ENCODE data around the gene PEAK1. TPM values are rescaled to one million over a fixed set of nuclear protein-coding genes. Genes with fewer than 3 reads are reported as not detected.

Gene PEAK1
- total and polyA plus RNA-seq, 4 donors: 8.6 to 147 (median 40.2) TPM

DNA sequence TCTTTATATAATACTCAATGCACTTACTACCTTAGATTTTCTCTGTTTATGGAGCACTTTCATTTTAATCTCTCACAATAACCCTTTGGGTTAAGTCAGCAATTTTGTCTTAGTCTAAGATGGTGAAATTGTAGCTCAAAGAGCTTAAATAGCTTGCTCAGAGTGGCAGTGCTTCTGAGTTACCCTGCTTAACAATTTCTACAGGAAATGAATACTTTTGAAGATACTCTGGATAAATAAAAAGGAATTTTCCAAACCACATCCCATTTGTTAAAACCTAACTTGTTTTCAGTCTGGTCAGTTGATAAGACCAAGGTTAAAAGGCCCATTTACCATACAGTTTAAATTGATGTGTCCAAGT is 38.0 kb upstream of the PEAK1 start:
- Histone ChIP-seq H3K27me3 (ENCODE audit: control insufficient read depth in 3 of 3, insufficient read depth in 3 of 3, low read length in 2 of 3) (no peaks in the 10 kb centered on the region), H3K4me3 (no peak overlapping the region), H3K36me3 (ENCODE audit: control insufficient read depth in 4 of 4, insufficient read depth in 4 of 4, low read length in 4 of 4) (peaks cover 0 to 6% (median 4%) of the 10 kb centered on the region in 4 donors), H3K4me1 (ENCODE audit: control insufficient read depth in 5 of 5, insufficient read depth in 5 of 5, low read length in 5 of 5) (peaks cover 7 to 62% (median 35%) of the 10 kb centered on the region in 5 donors), H3K27ac (ENCODE audit: low read depth in 1 of 2, low read length in 1 of 2) (no peak overlapping the region), H3K9ac (ENCODE audit: insufficient read depth in 1 of 2, low read length in 2 of 2) (no peak overlapping the region), H3K9me3 (ENCODE audit: control insufficient read depth in 4 of 4, insufficient read depth in 3 of 4, low read length in 3 of 4) (no peaks in the 10 kb centered on the region)
- ATAC-seq (ENCODE audit: insufficient read depth, low FRiP score) (no peak), DNase-seq (no peak)
- TF ChIP-seq, protein P1, sequence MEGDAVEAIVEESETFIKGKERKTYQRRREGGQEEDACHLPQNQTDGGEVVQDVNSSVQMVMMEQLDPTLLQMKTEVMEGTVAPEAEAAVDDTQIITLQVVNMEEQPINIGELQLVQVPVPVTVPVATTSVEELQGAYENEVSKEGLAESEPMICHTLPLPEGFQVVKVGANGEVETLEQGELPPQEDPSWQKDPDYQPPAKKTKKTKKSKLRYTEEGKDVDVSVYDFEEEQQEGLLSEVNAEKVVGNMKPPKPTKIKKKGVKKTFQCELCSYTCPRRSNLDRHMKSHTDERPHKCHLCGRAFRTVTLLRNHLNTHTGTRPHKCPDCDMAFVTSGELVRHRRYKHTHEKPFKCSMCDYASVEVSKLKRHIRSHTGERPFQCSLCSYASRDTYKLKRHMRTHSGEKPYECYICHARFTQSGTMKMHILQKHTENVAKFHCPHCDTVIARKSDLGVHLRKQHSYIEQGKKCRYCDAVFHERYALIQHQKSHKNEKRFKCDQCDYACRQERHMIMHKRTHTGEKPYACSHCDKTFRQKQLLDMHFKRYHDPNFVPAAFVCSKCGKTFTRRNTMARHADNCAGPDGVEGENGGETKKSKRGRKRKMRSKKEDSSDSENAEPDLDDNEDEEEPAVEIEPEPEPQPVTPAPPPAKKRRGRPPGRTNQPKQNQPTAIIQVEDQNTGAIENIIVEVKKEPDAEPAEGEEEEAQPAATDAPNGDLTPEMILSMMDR (IDR thresholded peaks at IDR 0.05; ENCODE audit: control extremely low read depth, extremely low read depth): no peak

DNA sequence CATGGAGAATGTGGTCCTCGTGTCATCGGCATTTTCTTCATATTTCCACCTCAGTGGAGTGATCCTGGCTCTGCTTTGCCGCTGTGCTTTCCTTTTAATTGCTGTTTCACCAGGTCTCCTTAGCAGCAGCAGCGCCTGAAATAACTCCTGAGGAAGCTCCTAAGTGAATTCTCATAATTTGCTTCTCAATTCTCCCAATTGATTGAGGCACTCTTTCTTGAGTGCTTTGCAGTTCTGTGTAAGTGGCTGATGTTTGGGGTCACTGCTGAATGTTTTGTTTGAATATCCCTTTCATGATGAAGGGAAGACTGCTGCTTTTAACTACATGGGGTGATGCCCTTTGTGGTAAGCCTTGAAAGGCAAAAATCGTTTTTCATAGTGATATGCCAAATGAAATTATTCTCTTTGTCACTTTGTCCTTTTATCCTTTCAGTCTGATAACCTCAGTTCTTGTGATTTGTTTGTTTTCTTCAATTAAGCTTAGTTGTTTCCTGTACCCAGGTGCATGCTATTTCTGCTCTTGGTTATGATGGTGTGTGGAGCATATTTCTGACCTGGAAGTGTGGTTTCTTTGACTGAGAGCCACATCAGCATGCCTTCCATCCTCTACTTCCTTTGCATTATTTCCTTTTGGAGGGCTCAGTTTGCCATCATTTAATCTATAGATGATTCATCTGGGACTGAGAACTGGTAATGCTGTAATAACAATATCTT is 37.4 kb upstream of the PEAK1 start:
- DNase-seq: peak in 2 of 3 donors; percentile 36 to 48
- TF ChIP-seq, protein P1 (IDR thresholded peaks at IDR 0.05; ENCODE audit: control extremely low read depth, extremely low read depth): no peak
- H3K4me3 ChIP-seq: no peak overlapping the region
- H3K4me1 ChIP-seq (ENCODE audit: control insufficient read depth in 5 of 5, insufficient read depth in 5 of 5, low read length in 5 of 5): peaks cover 7 to 62% (median 35%) of the 10 kb centered on the region in 5 donors
- peak overlapping the region in 1 of 2 donors; percentile 14 for H3K27ac ChIP-seq (ENCODE audit: low read depth in 1 of 2, low read length in 1 of 2)
- no peaks in the 10 kb centered on the region for H3K27me3 ChIP-seq (ENCODE audit: control insufficient read depth in 3 of 3, insufficient read depth in 3 of 3, low read length in 2 of 3)
- H3K9me3 ChIP-seq (ENCODE audit: control insufficient read depth in 4 of 4, insufficient read depth in 3 of 4, low read length in 3 of 4): no peaks in the 10 kb centered on the region
- ATAC-seq (ENCODE audit: insufficient read depth, low FRiP score): no peak
- H3K36me3 ChIP-seq (ENCODE audit: control insufficient read depth in 4 of 4, insufficient read depth in 4 of 4, low read length in 4 of 4): peaks cover 0 to 6% (median 2%) of the 10 kb centered on the region in 4 donors
- no peak overlapping the region for H3K9ac ChIP-seq (ENCODE audit: insufficient read depth in 1 of 2, low read length in 2 of 2)
- WGBS, 2 donors: 67 to 69% methylated on average over 5 of the region's 5 CpGs

DNA sequence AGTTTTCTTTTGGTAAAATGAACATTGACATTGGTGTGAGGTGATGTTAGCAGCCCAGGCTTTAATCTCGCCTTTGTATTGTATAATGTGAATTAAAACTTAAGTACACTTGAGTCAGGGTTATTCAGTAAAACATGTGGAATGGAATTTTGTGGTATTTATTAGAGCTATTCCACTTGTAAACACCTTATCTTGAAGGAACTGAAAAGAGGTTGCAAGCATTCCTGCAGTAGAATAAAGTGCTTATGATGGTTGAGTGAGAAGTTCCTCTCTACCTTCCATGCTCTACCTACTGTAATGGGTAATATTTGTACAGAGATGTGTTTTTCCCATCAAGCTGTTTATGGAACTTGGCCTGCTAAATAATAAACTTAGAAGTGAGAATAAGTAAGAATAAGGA is 36.8 kb upstream of the PEAK1 start:
- ATAC-seq (ENCODE audit: insufficient read depth, low FRiP score): no peak
- peak overlapping the region in 1 of 2 donors; percentile 60 for H3K27ac ChIP-seq (ENCODE audit: low read depth in 1 of 2, low read length in 1 of 2)
- TF ChIP-seq, protein P1 (IDR thresholded peaks at IDR 0.05; ENCODE audit: control extremely low read depth, extremely low read depth): no peak
- H3K9ac ChIP-seq (ENCODE audit: insufficient read depth in 1 of 2, low read length in 2 of 2): no peak overlapping the region
- H3K4me1 ChIP-seq (ENCODE audit: control insufficient read depth in 5 of 5, insufficient read depth in 5 of 5, low read length in 5 of 5): peaks cover 7 to 62% (median 35%) of the 10 kb centered on the region in 5 donors
- peaks cover 0 to 6% (median 2%) of the 10 kb centered on the region in 4 donors for H3K36me3 ChIP-seq (ENCODE audit: control insufficient read depth in 4 of 4, insufficient read depth in 4 of 4, low read length in 4 of 4)
- WGBS, 2 donors: 65 to 94% methylated on average over 1 of the region's 1 CpG
- no peak overlapping the region for H3K4me3 ChIP-seq
- H3K9me3 ChIP-seq (ENCODE audit: control insufficient read depth in 4 of 4, insufficient read depth in 3 of 4, low read length in 3 of 4): no peaks in the 10 kb centered on the region
- no peaks in the 10 kb centered on the region for H3K27me3 ChIP-seq (ENCODE audit: control insufficient read depth in 3 of 3, insufficient read depth in 3 of 3, low read length in 2 of 3)
- peak in 1 of 3 donors; percentile 25 for DNase-seq

Data from lung (tissue), 12 donors.